Measurements from ENCODE around the gene ABHD16A. TPM values are rescaled to one million over a fixed set of nuclear protein-coding genes. Genes with fewer than 3 reads are reported as not detected.
A peak's percentile ranks its signal among the peaks of the same experiment; 100 is the strongest.

Gene ABHD16A
- total RNA-seq, 1 donor from 2014 or later, result 96.9 TPM

- no peaks in the 10 kb centered on the region for H3K27me3 Mint-ChIP-seq
- no peaks in the 10 kb centered on the region for H3K9me3 Mint-ChIP-seq (ENCODE audit: low read depth)
- peaks cover 20% of the 10 kb centered on the region for H3K36me3 Mint-ChIP-seq (ENCODE audit: insufficient read depth)
- H3K4me1 Mint-ChIP-seq (ENCODE audit: low read depth), result no peaks in the 10 kb centered on the region
- no peak overlapping the region for H3K4me3 Mint-ChIP-seq (ENCODE audit: low read depth)
- TF ChIP-seq CTCF (IDR thresholded peaks at IDR 0.05; ENCODE audit: unreplicated experiment), result no peak
- DNase-seq (ENCODE audit: low spot score, unreplicated experiment), result no peak
- H3K27ac Mint-ChIP-seq, result peak overlapping the region; percentile 57
Observed at GRCh38 chr6:31641370-31641769, 61.8 kb downstream of the ABHD16A start.

GRCh38 chr6:31640612-31641011 is 62.5 kb downstream of the ABHD16A start:
- Mint-ChIP-seq H3K36me3 (ENCODE audit: insufficient read depth) (peaks cover 22% of the 10 kb centered on the region), H3K9me3 (ENCODE audit: low read depth) (no peaks in the 10 kb centered on the region), H3K4me3 (ENCODE audit: low read depth) (no peak overlapping the region), H3K27ac (no peak overlapping the region), H3K4me1 (ENCODE audit: low read depth) (no peaks in the 10 kb centered on the region), H3K27me3 (no peaks in the 10 kb centered on the region)
- DNase-seq (ENCODE audit: low spot score, unreplicated experiment), result no peak
- no peak for TF ChIP-seq CTCF (IDR thresholded peaks at IDR 0.05; ENCODE audit: unreplicated experiment)

GRCh38 chr6:31639449-31639861 is 63.7 kb downstream of the ABHD16A start:
- Mint-ChIP-seq H3K9me3 (ENCODE audit: low read depth) (no peaks in the 10 kb centered on the region), H3K4me3 (ENCODE audit: low read depth) (no peak overlapping the region), H3K27me3 (no peaks in the 10 kb centered on the region), H3K36me3 (ENCODE audit: insufficient read depth) (peaks cover 21% of the 10 kb centered on the region), H3K4me1 (ENCODE audit: low read depth) (no peaks in the 10 kb centered on the region), H3K27ac (no peak overlapping the region)
- no peak for TF ChIP-seq CTCF (IDR thresholded peaks at IDR 0.05; ENCODE audit: unreplicated experiment)
- DNase-seq (ENCODE audit: low spot score, unreplicated experiment), result no peak

GRCh38 chr6:31639043-31639442 is 64.1 kb downstream of the ABHD16A start:
- DNase-seq (ENCODE audit: low spot score, unreplicated experiment), result no peak
- Mint-ChIP-seq H3K27ac (peak overlapping the region; percentile 58), H3K36me3 (ENCODE audit: insufficient read depth) (peaks cover 21% of the 10 kb centered on the region), H3K4me1 (ENCODE audit: low read depth) (no peaks in the 10 kb centered on the region), H3K4me3 (ENCODE audit: low read depth) (no peak overlapping the region), H3K9me3 (ENCODE audit: low read depth) (no peaks in the 10 kb centered on the region), H3K27me3 (no peaks in the 10 kb centered on the region)
- TF ChIP-seq CTCF (IDR thresholded peaks at IDR 0.05; ENCODE audit: unreplicated experiment), result no peak

Small RNA genes within 50 kb of the gene (microRNA-seq; reads per million reads assigned to microRNA genes)
- 3.0 reads per million for gene MIR4646 (ENCODE audit: borderline number of aligned reads, unreplicated experiment)

Other genes with a start within 250 kb of the ABHD16A start
- 0.43 and 0.95 TPM in 2 replicates for gene MICB, start 205.2 kb downstream of the ABHD16A start, total RNA-seq
- gene MCCD1, start 174.4 kb downstream of the ABHD16A start, total RNA-seq, result not detected in 2 replicates
- 766 and 810 TPM in 2 replicates for gene DDX39B, start 161.3 kb downstream of the ABHD16A start, total RNA-seq
- 1.5 TPM in 2 replicates for gene ATP6V1G2, start 156.7 kb downstream of the ABHD16A start, total RNA-seq
- gene NFKBIL1, start 155.7 kb downstream of the ABHD16A start, total RNA-seq, result 26.4 and 28.7 TPM in 2 replicates
- gene LTA, start 131.0 kb downstream of the ABHD16A start, total RNA-seq, result not detected in 2 replicates
- gene TNF, start 127.8 kb downstream of the ABHD16A start, total RNA-seq, result not detected in 2 replicates
- gene LTB, start 120.9 kb downstream of the ABHD16A start, total RNA-seq, result 0.57 TPM in 1 of 2 replicates, not detected in the other
- gene LST1, start 117.0 kb downstream of the ABHD16A start, total RNA-seq, result not detected in 2 replicates
- not detected in 2 replicates for gene NCR3, start 110.3 kb downstream of the ABHD16A start, total RNA-seq
- gene AIF1, start 88.1 kb downstream of the ABHD16A start, total RNA-seq, result 1.7 and 3.1 TPM in 2 replicates
- 272 and 273 TPM in 2 replicates for gene PRRC2A, start 82.6 kb downstream of the ABHD16A start, total RNA-seq
- gene BAG6, start 50.7 kb downstream of the ABHD16A start, total RNA-seq, result 458 and 471 TPM in 2 replicates
- gene APOM, start 47.4 kb downstream of the ABHD16A start, total RNA-seq, result 7.1 and 7.5 TPM in 2 replicates
- 23.6 and 24.1 TPM in 2 replicates for gene C6orf47, start 42.5 kb downstream of the ABHD16A start, total RNA-seq
- gene GPANK1, start 38.3 kb downstream of the ABHD16A start, total RNA-seq, result 15.2 and 18.0 TPM in 2 replicates
- 163 and 165 TPM in 2 replicates for gene CSNK2B, start 37.2 kb downstream of the ABHD16A start, total RNA-seq
- gene LY6G5B, start 33.3 kb downstream of the ABHD16A start, total RNA-seq, result 24.8 and 30.6 TPM in 2 replicates
- gene LY6G5C, start 22.3 kb downstream of the ABHD16A start, total RNA-seq, result 4.4 and 6.5 TPM in 2 replicates
- not detected in 2 replicates for gene LY6G6F, start 3.5 kb upstream of the ABHD16A start, total RNA-seq
- not detected in 2 replicates for gene LY6G6D, start 12.0 kb upstream of the ABHD16A start, total RNA-seq
- gene LY6G6C, start 18.4 kb upstream of the ABHD16A start, total RNA-seq, result 0.60 and 1.3 TPM in 2 replicates
- not detected in 2 replicates for gene MPIG6B, start 20.0 kb upstream of the ABHD16A start, total RNA-seq
- gene DDAH2, start 26.0 kb upstream of the ABHD16A start, total RNA-seq, result 218 and 233 TPM in 2 replicates
- 275 and 286 TPM in 2 replicates for gene CLIC1, start 33.2 kb upstream of the ABHD16A start, total RNA-seq
- 45.0 and 51.3 TPM in 2 replicates for gene MSH5, start 36.7 kb upstream of the ABHD16A start, total RNA-seq
- gene SAPCD1, start 59.3 kb upstream of the ABHD16A start, total RNA-seq, result 8.6 and 11.9 TPM in 2 replicates
- 9.5 and 11.6 TPM in 2 replicates for gene VWA7, start 74.0 kb upstream of the ABHD16A start, total RNA-seq
- 85.6 and 92.6 TPM in 2 replicates for gene VARS1, start 92.4 kb upstream of the ABHD16A start, total RNA-seq
- gene LSM2, start 103.6 kb upstream of the ABHD16A start, total RNA-seq, result 80.4 and 82.9 TPM in 2 replicates
- 2.4 and 2.5 TPM in 2 replicates for gene HSPA1L, start 112.0 kb upstream of the ABHD16A start, total RNA-seq
- 52.5 and 56.6 TPM in 2 replicates for gene HSPA1A, start 112.2 kb upstream of the ABHD16A start, total RNA-seq
- gene HSPA1B, start 124.4 kb upstream of the ABHD16A start, total RNA-seq, result 152 and 165 TPM in 2 replicates
- gene NEU1, start 159.5 kb upstream of the ABHD16A start, total RNA-seq, result 52.4 and 57.4 TPM in 2 replicates
- 17.5 and 19.1 TPM in 2 replicates for gene SLC44A4, start 175.7 kb upstream of the ABHD16A start, total RNA-seq
- gene EHMT2, start 194.4 kb upstream of the ABHD16A start, total RNA-seq, result 161 and 175 TPM in 2 replicates
- gene ZBTB12, start 198.8 kb upstream of the ABHD16A start, total RNA-seq, result 47.1 and 55.5 TPM in 2 replicates
- gene C2, start 224.4 kb upstream of the ABHD16A start, total RNA-seq, result 0.47 and 0.65 TPM in 2 replicates
- 3.9 and 4.7 TPM in 2 replicates for gene CFB, start 242.8 kb upstream of the ABHD16A start, total RNA-seq